ENCODE results near the gene CCDC192. TPM values are rescaled to one million over a fixed set of nuclear protein-coding genes. Genes with fewer than 3 reads are reported as not detected.

CCDC192 gene
- total RNA-seq, 4 donors from 2014 or later: 0.70 to 3.1 (median 2.0) TPM; not detected in 1

GRCh38 chr5:127976525-127976924 is 273.3 kb downstream of the CCDC192 start:
- 88% methylated on average over 4 of the region's 4 CpGs for WGBS
- H3K4me3 ChIP-seq: no peak overlapping the region
- H3K36me3 ChIP-seq: no peaks in the 10 kb centered on the region
- H3K9me3 ChIP-seq: no peaks in the 10 kb centered on the region
- H3K27me3 ChIP-seq: no peaks in the 10 kb centered on the region
- H3K27ac ChIP-seq: no peak overlapping the region
- no peaks in the 10 kb centered on the region for H3K4me1 ChIP-seq
- DNase-seq (ENCODE audit: low spot score in 2 of 2): no peak
- no peak for TF ChIP-seq POLR2A (IDR thresholded peaks at IDR 0.05)
- no peak for TF ChIP-seq EP300 (IDR thresholded peaks at IDR 0.05)
- no peak for TF ChIP-seq POLR2AphosphoS5 (IDR thresholded peaks at IDR 0.05)
- TF ChIP-seq, protein P1, sequence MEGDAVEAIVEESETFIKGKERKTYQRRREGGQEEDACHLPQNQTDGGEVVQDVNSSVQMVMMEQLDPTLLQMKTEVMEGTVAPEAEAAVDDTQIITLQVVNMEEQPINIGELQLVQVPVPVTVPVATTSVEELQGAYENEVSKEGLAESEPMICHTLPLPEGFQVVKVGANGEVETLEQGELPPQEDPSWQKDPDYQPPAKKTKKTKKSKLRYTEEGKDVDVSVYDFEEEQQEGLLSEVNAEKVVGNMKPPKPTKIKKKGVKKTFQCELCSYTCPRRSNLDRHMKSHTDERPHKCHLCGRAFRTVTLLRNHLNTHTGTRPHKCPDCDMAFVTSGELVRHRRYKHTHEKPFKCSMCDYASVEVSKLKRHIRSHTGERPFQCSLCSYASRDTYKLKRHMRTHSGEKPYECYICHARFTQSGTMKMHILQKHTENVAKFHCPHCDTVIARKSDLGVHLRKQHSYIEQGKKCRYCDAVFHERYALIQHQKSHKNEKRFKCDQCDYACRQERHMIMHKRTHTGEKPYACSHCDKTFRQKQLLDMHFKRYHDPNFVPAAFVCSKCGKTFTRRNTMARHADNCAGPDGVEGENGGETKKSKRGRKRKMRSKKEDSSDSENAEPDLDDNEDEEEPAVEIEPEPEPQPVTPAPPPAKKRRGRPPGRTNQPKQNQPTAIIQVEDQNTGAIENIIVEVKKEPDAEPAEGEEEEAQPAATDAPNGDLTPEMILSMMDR (IDR thresholded peaks at IDR 0.05): no peak

DNA sequence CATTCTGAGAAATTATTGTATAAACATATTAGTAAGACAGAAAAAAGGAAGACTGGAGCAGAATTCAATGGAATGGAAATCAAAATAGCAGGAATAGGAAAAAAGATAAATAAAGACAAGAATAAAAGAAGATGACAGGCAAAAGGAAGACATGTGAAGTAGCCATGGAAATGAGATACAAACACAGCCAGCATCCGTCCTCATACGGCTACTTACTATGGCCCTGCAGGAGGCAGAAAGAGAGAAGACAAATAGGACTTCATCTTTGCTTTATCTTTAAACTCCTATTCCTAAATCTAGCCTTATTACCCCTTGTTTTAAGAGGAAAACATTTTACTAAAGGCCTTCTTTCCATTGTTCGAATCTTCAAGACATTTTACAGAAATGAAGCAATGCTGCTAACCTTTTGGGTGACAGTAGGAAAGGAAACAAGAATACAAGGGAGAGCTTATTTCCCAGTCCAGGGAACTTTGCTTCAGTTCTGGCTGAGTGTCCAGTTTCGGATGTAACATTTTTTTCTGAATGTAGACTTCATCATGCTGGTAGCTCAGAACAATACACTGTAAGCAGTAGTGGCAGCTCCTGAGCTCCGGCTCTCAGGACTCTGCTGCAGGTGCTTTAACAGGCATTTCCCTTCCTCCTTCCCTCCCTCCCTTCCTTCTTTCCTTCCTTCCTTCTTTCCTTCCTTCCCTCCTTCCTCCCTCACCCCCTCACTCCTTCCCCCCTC is 274.0 kb downstream of the CCDC192 start:
- no peak for TF ChIP-seq EP300 (IDR thresholded peaks at IDR 0.05)
- TF ChIP-seq, protein P1 (IDR thresholded peaks at IDR 0.05): no peak
- no peak for TF ChIP-seq POLR2AphosphoS5 (IDR thresholded peaks at IDR 0.05)
- no peak for TF ChIP-seq POLR2A (IDR thresholded peaks at IDR 0.05)
- no peak overlapping the region for H3K4me3 ChIP-seq
- no peaks in the 10 kb centered on the region for H3K27me3 ChIP-seq
- 72% methylated on average over 5 of the region's 5 CpGs for WGBS
- H3K36me3 ChIP-seq: no peaks in the 10 kb centered on the region
- DNase-seq (ENCODE audit: low spot score in 2 of 2): no peak
- H3K4me1 ChIP-seq: no peaks in the 10 kb centered on the region
- H3K9me3 ChIP-seq: no peaks in the 10 kb centered on the region
- no peak overlapping the region for H3K27ac ChIP-seq

- WGBS: 96% methylated on average over 5 of the region's 5 CpGs
- no peak for DNase-seq (ENCODE audit: low spot score in 2 of 2)
- H3K27me3 ChIP-seq: no peaks in the 10 kb centered on the region
- no peaks in the 10 kb centered on the region for H3K9me3 ChIP-seq
- H3K27ac ChIP-seq: no peak overlapping the region
- H3K4me1 ChIP-seq: no peaks in the 10 kb centered on the region
- TF ChIP-seq, protein P1 (IDR thresholded peaks at IDR 0.05): no peak
- TF ChIP-seq EP300 (IDR thresholded peaks at IDR 0.05) (no peak), POLR2A (IDR thresholded peaks at IDR 0.05) (no peak), POLR2AphosphoS5 (IDR thresholded peaks at IDR 0.05) (no peak)
- no peak overlapping the region for H3K4me3 ChIP-seq
- H3K36me3 ChIP-seq: no peaks in the 10 kb centered on the region
Measured at GRCh38 chr5:127978738-127979300, 275.6 kb downstream of the CCDC192 start.

DNA sequence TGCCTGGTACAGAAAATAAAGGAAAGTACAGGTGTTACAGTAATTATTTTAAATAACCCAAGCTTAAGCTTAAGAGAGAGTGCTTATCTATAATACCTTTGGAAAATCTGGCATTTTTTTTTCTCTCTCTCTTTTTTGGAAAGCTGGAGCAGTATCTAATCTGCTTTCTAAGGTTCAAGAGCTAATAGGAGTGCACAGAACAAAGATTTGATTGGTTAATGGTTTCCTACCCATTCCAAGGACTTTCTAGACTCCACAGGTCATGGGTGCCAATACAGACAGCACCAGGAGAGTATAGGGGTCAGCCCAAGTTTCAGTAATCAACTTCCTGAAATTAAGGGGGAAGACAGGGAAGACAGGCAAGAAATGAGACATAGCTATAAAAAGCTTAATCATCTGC is 276.3 kb downstream of the CCDC192 start:
- no peaks in the 10 kb centered on the region for H3K27me3 ChIP-seq
- H3K36me3 ChIP-seq: no peaks in the 10 kb centered on the region
- H3K9me3 ChIP-seq: no peaks in the 10 kb centered on the region
- DNase-seq (ENCODE audit: low spot score in 2 of 2): no peak
- H3K27ac ChIP-seq: no peak overlapping the region
- H3K4me1 ChIP-seq: no peaks in the 10 kb centered on the region
- TF ChIP-seq, protein P1 (IDR thresholded peaks at IDR 0.05): no peak
- no peak for TF ChIP-seq EP300 (IDR thresholded peaks at IDR 0.05)
- TF ChIP-seq POLR2AphosphoS5 (IDR thresholded peaks at IDR 0.05): no peak
- no peak for TF ChIP-seq POLR2A (IDR thresholded peaks at IDR 0.05)
- no peak overlapping the region for H3K4me3 ChIP-seq

DNA sequence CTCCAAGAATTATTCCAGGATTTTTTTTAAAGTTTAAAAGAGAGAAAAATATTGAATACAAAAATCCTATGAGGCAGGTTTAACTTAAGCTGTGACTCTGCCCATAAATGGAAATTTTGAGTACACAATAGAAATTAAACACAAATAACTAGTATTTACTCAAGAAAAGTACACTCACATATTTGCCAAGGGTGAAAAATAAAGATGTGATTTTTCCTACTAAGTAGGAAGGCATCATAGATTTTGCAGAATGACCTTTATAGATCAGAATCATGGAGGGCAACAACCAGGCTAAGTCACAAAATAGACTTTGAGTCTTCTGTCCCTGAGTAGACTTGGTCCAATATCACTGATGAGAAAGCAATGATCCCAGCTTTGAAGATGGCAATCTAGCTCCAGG is 277.7 kb downstream of the CCDC192 start:
- no peaks in the 10 kb centered on the region for H3K4me1 ChIP-seq
- no peak for TF ChIP-seq POLR2AphosphoS5 (IDR thresholded peaks at IDR 0.05)
- TF ChIP-seq EP300 (IDR thresholded peaks at IDR 0.05): no peak
- TF ChIP-seq, protein P1 (IDR thresholded peaks at IDR 0.05): no peak
- no peak for TF ChIP-seq POLR2A (IDR thresholded peaks at IDR 0.05)
- no peaks in the 10 kb centered on the region for H3K36me3 ChIP-seq
- H3K27ac ChIP-seq: no peak overlapping the region
- no peak overlapping the region for H3K4me3 ChIP-seq
- no peak for DNase-seq (ENCODE audit: low spot score in 2 of 2)
- H3K9me3 ChIP-seq: no peaks in the 10 kb centered on the region
- H3K27me3 ChIP-seq: no peaks in the 10 kb centered on the region

Data from suprapubic skin (tissue), 4 donors.